Measurements from ENCODE around the gene AVP.
A peak's percentile ranks its signal among the peaks of the same experiment; 100 is the strongest.

AVP gene

GRCh38 chr20:3047486-3048419 lies 36.8 kb downstream of the AVP start:
- no peak for DNase-seq

GRCh38 chr20:3046677-3047462 lies 37.7 kb downstream of the AVP start:
- no peak for DNase-seq

- DNase-seq, result peak; percentile 36
These were observed 38.5 kb downstream of the AVP start, which contains the start of gene MRPS26 for GRCh38 chr20:3045816-3046676. MRPS26 (plus strand) TSS chr20:3046052; CDS start chr20:3046069, 17 bp downstream.

GRCh38 chr20:3045042-3045815 lies 39.3 kb downstream of the AVP start:
- DNase-seq, result no peak

- DNase-seq, result no peak
These were observed 40.1 kb downstream of the AVP start for GRCh38 chr20:3044336-3044965.

- DNase-seq, result no peak
These were observed 41.2 kb downstream of the AVP start, which contains the start of gene GNRH2 for GRCh38 chr20:3043322-3043721. GNRH2 (plus strand) TSS chr20:3043622; CDS start chr20:3044415, 793 bp downstream.

GRCh38 chr20:3042625-3043024 lies 41.9 kb downstream of the AVP start:
- no peak for DNase-seq

- DNase-seq, result no peak
These were observed 42.6 kb downstream of the AVP start for GRCh38 chr20:3041854-3042409.

GRCh38 chr20:3040086-3040485 lies 44.4 kb downstream of the AVP start:
- DNase-seq, result no peak

- DNase-seq, result no peak
These were observed 45.1 kb downstream of the AVP start for GRCh38 chr20:3039426-3039825.

GRCh38 chr20:3038454-3038853 lies 46.1 kb downstream of the AVP start:
- DNase-seq, result no peak

- no peak for DNase-seq
These were observed 46.9 kb downstream of the AVP start for GRCh38 chr20:3037654-3038053.

GRCh38 chr20:3032624-3033023 lies 51.9 kb downstream of the AVP start:
- DNase-seq, result no peak

Measured in NCI-H226 (cell line).